Neural progenitor cell (in vitro differentiated cells): ENCODE data around the gene ABHD13.

Source experiments
- EZH2 ChIP-seq: fragments of 200-600 bp; sonication (generic); IDR thresholded peaks from 2 replicates; pipeline ENCODE4 v1.6.1; 2017; ENCODE audit warnings: antibody characterized with exemption, mild to moderate bottlenecking, moderate library complexity
- EZH2phosphoT487 ChIP-seq: fragments of 200-600 bp; sonication (generic); IDR thresholded peaks from 2 replicates; pipeline ENCODE4 v1.6.1; 2017; ENCODE audit warnings: antibody characterized with exemption
- TF ChIP-seq, protein P1 (sequence below): fragments of 200-600 bp; sonication (generic); IDR thresholded peaks from 2 replicates; pipeline ENCODE4 v1.5.1; 2017; ENCODE audit warnings: antibody characterized with exemption, mild to moderate bottlenecking

DNA sequence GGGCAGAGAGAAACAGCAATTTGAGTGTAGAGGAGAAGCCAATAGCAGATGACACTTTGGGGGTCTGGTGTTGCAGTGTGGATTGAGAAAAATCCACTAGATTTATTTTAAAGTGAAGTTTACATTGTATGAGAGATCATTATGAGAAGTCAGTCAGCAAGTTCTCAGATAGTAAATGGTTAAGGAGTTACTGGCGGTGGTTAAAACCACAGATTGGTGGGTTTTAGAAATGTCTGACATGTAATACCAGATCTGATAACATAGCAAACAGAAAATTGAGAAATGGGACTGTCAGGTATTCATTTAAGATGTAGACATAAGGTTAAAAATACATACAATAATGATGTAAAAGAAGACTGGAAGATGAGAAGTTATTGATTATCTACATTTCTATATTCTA is 7.2 kb downstream of the ABHD13 start:
- TF ChIP-seq EZH2phosphoT487 = no peak
- TF ChIP-seq, protein P1, sequence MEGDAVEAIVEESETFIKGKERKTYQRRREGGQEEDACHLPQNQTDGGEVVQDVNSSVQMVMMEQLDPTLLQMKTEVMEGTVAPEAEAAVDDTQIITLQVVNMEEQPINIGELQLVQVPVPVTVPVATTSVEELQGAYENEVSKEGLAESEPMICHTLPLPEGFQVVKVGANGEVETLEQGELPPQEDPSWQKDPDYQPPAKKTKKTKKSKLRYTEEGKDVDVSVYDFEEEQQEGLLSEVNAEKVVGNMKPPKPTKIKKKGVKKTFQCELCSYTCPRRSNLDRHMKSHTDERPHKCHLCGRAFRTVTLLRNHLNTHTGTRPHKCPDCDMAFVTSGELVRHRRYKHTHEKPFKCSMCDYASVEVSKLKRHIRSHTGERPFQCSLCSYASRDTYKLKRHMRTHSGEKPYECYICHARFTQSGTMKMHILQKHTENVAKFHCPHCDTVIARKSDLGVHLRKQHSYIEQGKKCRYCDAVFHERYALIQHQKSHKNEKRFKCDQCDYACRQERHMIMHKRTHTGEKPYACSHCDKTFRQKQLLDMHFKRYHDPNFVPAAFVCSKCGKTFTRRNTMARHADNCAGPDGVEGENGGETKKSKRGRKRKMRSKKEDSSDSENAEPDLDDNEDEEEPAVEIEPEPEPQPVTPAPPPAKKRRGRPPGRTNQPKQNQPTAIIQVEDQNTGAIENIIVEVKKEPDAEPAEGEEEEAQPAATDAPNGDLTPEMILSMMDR = no peak
- no peak for TF ChIP-seq EZH2
